GM21390 (cell line): ENCODE data around the gene TAF1D.
"Not testable (repeated sequence)": the region's sequence is repeated elsewhere in the genome, so short reads cannot be mapped to it uniquely, and the experiment has no call there.

Experiments
- ATAC-seq: cut with Tn5 transposase; IDR thresholded peaks from one replicate; pipeline ENCODE4 v1.9.1; 2021; ENCODE audit not compliant: unreplicated experiment

Gene TAF1D

GRCh38 chr11:93741094-93741881 is at the start of gene TAF1D, which contains the start of gene C11orf54:
Gene TAF1D (minus strand): TSS chr11:93741495. CDS start chr11:93739304, 2,191 bp downstream.
Gene C11orf54 (plus strand): TSS chr11:93741672. CDS start chr11:93747394, 5,722 bp downstream.
- peak; percentile 83 for ATAC-seq

GRCh38 chr11:93784935-93785360 is 43.7 kb upstream of the TAF1D start:
- peak; percentile 30 for ATAC-seq

- peak; percentile 96 for ATAC-seq
These were observed 43.0 kb upstream of the TAF1D start, which contains the start of gene MED17 for GRCh38 chr11:93784145-93784934. Gene MED17 (plus strand): TSS chr11:93784282. CDS start chr11:93784514, 232 bp downstream.

GRCh38 chr11:93783765-93784144 is 42.5 kb upstream of the TAF1D start:
- peak; percentile 54 for ATAC-seq

- no peak for ATAC-seq
These were observed 42.1 kb upstream of the TAF1D start for GRCh38 chr11:93783362-93783761.

- ATAC-seq, result no peak
These were observed 34.0 kb upstream of the TAF1D start for GRCh38 chr11:93775289-93775688.

GRCh38 chr11:93774560-93774959 is 33.3 kb upstream of the TAF1D start:
- not testable (repeated sequence) for ATAC-seq

GRCh38 chr11:93773601-93774200 is 32.4 kb upstream of the TAF1D start:
- ATAC-seq, result no peak

- ATAC-seq, result no peak
These were observed 31.8 kb upstream of the TAF1D start for GRCh38 chr11:93773045-93773477.

- no peak for ATAC-seq
These were observed 30.8 kb upstream of the TAF1D start for GRCh38 chr11:93772123-93772522.

- no peak for ATAC-seq
These were observed 28.9 kb upstream of the TAF1D start for GRCh38 chr11:93770160-93770559.

- ATAC-seq, result no peak
These were observed 25.7 kb upstream of the TAF1D start for GRCh38 chr11:93767018-93767417.

GRCh38 chr11:93766504-93766903 is 25.2 kb upstream of the TAF1D start:
- no peak for ATAC-seq

- no peak for ATAC-seq
These were observed 24.3 kb upstream of the TAF1D start for GRCh38 chr11:93765551-93765950.

GRCh38 chr11:93761910-93762309 is 20.6 kb upstream of the TAF1D start:
- no peak for ATAC-seq

- not testable (repeated sequence) for ATAC-seq
These were observed 17.8 kb upstream of the TAF1D start for GRCh38 chr11:93759123-93759522.

- ATAC-seq, result no peak
These were observed 16.9 kb upstream of the TAF1D start for GRCh38 chr11:93757924-93758865.

- no peak for ATAC-seq
These were observed 16.0 kb upstream of the TAF1D start for GRCh38 chr11:93757301-93757700.

- ATAC-seq, result no peak
These were observed 15.5 kb upstream of the TAF1D start for GRCh38 chr11:93756748-93757147.

GRCh38 chr11:93753241-93753640 is 11.9 kb upstream of the TAF1D start:
- ATAC-seq, result no peak
